MCF 10A (cell line): ENCODE data around the gene NDRG3. TPM values are rescaled to one million over a fixed set of nuclear protein-coding genes. Genes with fewer than 3 reads are reported as not detected.
A peak's percentile ranks its signal among the peaks of the same experiment; 100 is the strongest.

Experiments
- BruUV-seq: library from RNA; stranded (reverse); fragments of 400-500 nt; replicated peaks from 2 replicates; lab custom pipeline; 2021; lab: Mats Ljungman, UMichigan
- CTCF ChIA-PET: fragments of 300-600 bp; sonication (Branson Sonifier 250); formaldehyde crosslinking; extraction: SDS; loops from one replicate; lab custom pipeline; 2021; ENCODE audit warnings: antibody characterized with exemption, inconsistent platforms; lab: Yijun Ruan, JAX
- POLR2A ChIA-PET: fragments of 300-600, 350-650 bp; sonication (Branson Sonifier 250); formaldehyde crosslinking; extraction: SDS; loops from one replicate; lab custom pipeline; 2020; ENCODE audit warnings: antibody characterized with exemption, inconsistent platforms; lab: Yijun Ruan, JAX
- DNase-seq: peaks from one replicate; pipeline ENCODE4 v3.0.0-alpha.2; 2018; ENCODE audit not compliant: unreplicated experiment
- H3K27ac Mint-ChIP-seq: one replicate; pipeline ENCODE4 v1.8.0; 2022; ENCODE audit warnings: mild to moderate bottlenecking, low read depth, mixed read lengths; ENCODE audit not compliant: unreplicated experiment
- H3K27me3 Mint-ChIP-seq: one replicate; pipeline ENCODE4 v1.8.0; 2022; ENCODE audit warnings: mixed read lengths; ENCODE audit not compliant: insufficient read depth, unreplicated experiment
- H3K36me3 Mint-ChIP-seq: one replicate; pipeline ENCODE4 v1.8.0; 2022; ENCODE audit warnings: mild to moderate bottlenecking, moderate library complexity, mixed read lengths; ENCODE audit not compliant: insufficient read depth, unreplicated experiment
- H3K4me1 Mint-ChIP-seq: one replicate; pipeline ENCODE4 v1.8.0; 2022; ENCODE audit warnings: mixed read lengths; ENCODE audit not compliant: insufficient read depth, unreplicated experiment
- H3K4me3 Mint-ChIP-seq: one replicate; pipeline ENCODE4 v1.8.0; 2022; ENCODE audit warnings: mild to moderate bottlenecking, moderate library complexity, mixed read lengths; ENCODE audit not compliant: unreplicated experiment
- H3K9me3 Mint-ChIP-seq: one replicate; pipeline ENCODE4 v1.8.0; 2022; ENCODE audit warnings: mixed read lengths; ENCODE audit not compliant: unreplicated experiment
- CTCF ChIP-seq: fragments of 200-600 bp; IDR thresholded peaks from one replicate; pipeline ENCODE4 v1.8.0; 2022; ENCODE audit warnings: antibody characterized with exemption, mild to moderate bottlenecking; ENCODE audit not compliant: unreplicated experiment
- intact Hi-C: fragments of 100-400 bp; cut with micrococcal nuclease; formaldehyde crosslinking; loops from 2 replicates; pipeline ENCODE4 v1.14.1; 2022
- total RNA-seq: library from RNA; stranded (reverse); gene quantifications from 2 replicates; pipeline ENCODE4 v1.2.3, GENCODE V29; 2022

The NDRG3 gene
- total RNA-seq, 1 experiment from 2014 or later = 10.3 TPM

GRCh38 chr20:36607586-36608387 lies 138.1 kb downstream of the NDRG3 start:
- H3K27me3 Mint-ChIP-seq = no peaks in the 10 kb centered on the region
- no TSS peak for BruUV-seq
- peak overlapping the region; percentile 99 for H3K4me3 Mint-ChIP-seq
- H3K36me3 Mint-ChIP-seq = peaks cover 54% of the 10 kb centered on the region
- H3K4me1 Mint-ChIP-seq = peaks cover 4% of the 10 kb centered on the region
- peak overlapping the region; percentile 98 for H3K27ac Mint-ChIP-seq
- ChIA-PET CTCF (interaction anchor here (0.7 to 1.4 kb wide), 2 partner anchors 147 to 167 kb away, joined by 3 to 5 read pairs; no protein-coding TSS in a partner anchor), POLR2A (interaction anchor here (2.3 to 4.3 kb wide), 4 partner anchors 14 to 166 kb away, joined by 19 to 67 read pairs (median 52); partner anchors contain the start of genes DSN1, NDRG3 and TGIF2)
- DNase-seq = no peak
- no peaks in the 10 kb centered on the region for H3K9me3 Mint-ChIP-seq
- no peak for TF ChIP-seq CTCF
- intact Hi-C loops = no loop called here

GRCh38 chr20:36606158-36607066 lies 139.5 kb downstream of the NDRG3 start:
- ChIA-PET POLR2A (interaction anchor here (0.6 to 4.3 kb wide), 39 partner anchors 8 to 731 kb away, joined by 3 to 67 read pairs (median 6); partner anchors contain the start of genes DSN1, NDRG3, SCAND1 and TGIF2), CTCF (interaction anchor here (0.6 to 4.6 kb wide), 30 partner anchors 8 to 652 kb away, joined by 3 to 58 read pairs (median 4); partner anchors contain the start of genes AAR2, DSN1 and TGIF2)
- no peak for TF ChIP-seq CTCF
- TSS peak; percentile 40 for BruUV-seq
- H3K27me3 Mint-ChIP-seq = no peaks in the 10 kb centered on the region
- peak overlapping the region; percentile 99 for H3K4me3 Mint-ChIP-seq
- peaks cover 41% of the 10 kb centered on the region for H3K36me3 Mint-ChIP-seq
- H3K4me1 Mint-ChIP-seq = peaks cover 4% of the 10 kb centered on the region
- DNase-seq = peak; percentile 34
- peak overlapping the region; percentile 98 for H3K27ac Mint-ChIP-seq
- no peaks in the 10 kb centered on the region for H3K9me3 Mint-ChIP-seq
- intact Hi-C loops = no loop called here

- TF ChIP-seq CTCF = peak; percentile 90
- H3K4me1 Mint-ChIP-seq = peaks cover 4% of the 10 kb centered on the region
- ChIA-PET CTCF (interaction anchor here (0.5 to 4.6 kb wide), 37 partner anchors 9 to 652 kb away, joined by 3 to 58 read pairs (median 4); partner anchors contain the start of genes AAR2, DSN1 and TGIF2), POLR2A (interaction anchor here (0.6 to 4.3 kb wide), 37 partner anchors 9 to 730 kb away, joined by 3 to 67 read pairs (median 6); partner anchors contain the start of genes AAR2, DSN1, NDRG3 and SCAND1)
- intact Hi-C loops = loop anchor here (1.0 kb wide), 1 partner anchor 49 kb away; no protein-coding TSS in a partner anchor
- peaks cover 32% of the 10 kb centered on the region for H3K36me3 Mint-ChIP-seq
- H3K27me3 Mint-ChIP-seq = no peaks in the 10 kb centered on the region
- H3K27ac Mint-ChIP-seq = peak within 1 kb of the TSS; percentile 98
- no peaks in the 10 kb centered on the region for H3K9me3 Mint-ChIP-seq
- H3K4me3 Mint-ChIP-seq = peak within 1 kb of the TSS; percentile 99
- peak; percentile 98 for DNase-seq
- BruUV-seq = no TSS peak
Measured at GRCh38 chr20:36605399-36606157, 140.3 kb downstream of the NDRG3 start, which contains the start of gene RAB5IF. Gene RAB5IF, plus strand, starts transcription at chr20:36605779. Its CDS starts 173 bp downstream, at chr20:36605952.
